NCI-H82 (cell line): ENCODE measurements around the gene FEM1B.

Source experiments
- DNase-seq: peaks from one replicate; lab custom pipeline; 2025; lab: John Stamatoyannopoulos, UW

Gene FEM1B

GRCh38 chr15:68307131-68307928, 29.8 kb downstream of the FEM1B start:
- no peak for DNase-seq

- DNase-seq = no peak
Measured at GRCh38 chr15:68309024-68309423, 31.5 kb downstream of the FEM1B start.

- DNase-seq = no peak
Measured at GRCh38 chr15:68310178-68310803, 32.7 kb downstream of the FEM1B start.

- DNase-seq = no peak
Measured at GRCh38 chr15:68310804-68311463, 33.4 kb downstream of the FEM1B start.

GRCh38 chr15:68311464-68311835, 33.9 kb downstream of the FEM1B start:
- no peak for DNase-seq

- no peak for DNase-seq
Measured at GRCh38 chr15:68311859-68312557, 34.5 kb downstream of the FEM1B start.

GRCh38 chr15:68312701-68313204, 35.2 kb downstream of the FEM1B start:
- no peak for DNase-seq

- DNase-seq = no peak
Measured at GRCh38 chr15:68313501-68314410, 36.2 kb downstream of the FEM1B start.

- no peak for DNase-seq
Measured at GRCh38 chr15:68314563-68314962, 37.0 kb downstream of the FEM1B start.

GRCh38 chr15:68315035-68315434, 37.5 kb downstream of the FEM1B start:
- DNase-seq = no peak

- DNase-seq = no peak
Measured at GRCh38 chr15:68315495-68316031, 38.0 kb downstream of the FEM1B start.

- DNase-seq = peak; percentile 50
Measured at GRCh38 chr15:68316061-68316804, 38.7 kb downstream of the FEM1B start.

- DNase-seq = no peak
Measured at GRCh38 chr15:68317281-68318007, 39.9 kb downstream of the FEM1B start.

- no peak for DNase-seq
Measured at GRCh38 chr15:68318008-68318835, 40.7 kb downstream of the FEM1B start.

- no peak for DNase-seq
Measured at GRCh38 chr15:68318931-68319909, 41.7 kb downstream of the FEM1B start.

- DNase-seq = no peak
Measured at GRCh38 chr15:68319997-68320396, 42.5 kb downstream of the FEM1B start.

- DNase-seq = no peak
Measured at GRCh38 chr15:68321229-68321628, 43.7 kb downstream of the FEM1B start.
